DMS 273 treated with DMSO at 0.1 percent for 48 hours (cell line): ENCODE results near the gene SAA4.
"Not testable (repeated sequence)": the region's sequence is repeated elsewhere in the genome, so short reads cannot be mapped to it uniquely, and the experiment has no call there.

Experiments used
- DNase-seq: peaks from one replicate; lab custom pipeline; 2025; lab: John Stamatoyannopoulos, UW

SAA4 gene

DNA sequence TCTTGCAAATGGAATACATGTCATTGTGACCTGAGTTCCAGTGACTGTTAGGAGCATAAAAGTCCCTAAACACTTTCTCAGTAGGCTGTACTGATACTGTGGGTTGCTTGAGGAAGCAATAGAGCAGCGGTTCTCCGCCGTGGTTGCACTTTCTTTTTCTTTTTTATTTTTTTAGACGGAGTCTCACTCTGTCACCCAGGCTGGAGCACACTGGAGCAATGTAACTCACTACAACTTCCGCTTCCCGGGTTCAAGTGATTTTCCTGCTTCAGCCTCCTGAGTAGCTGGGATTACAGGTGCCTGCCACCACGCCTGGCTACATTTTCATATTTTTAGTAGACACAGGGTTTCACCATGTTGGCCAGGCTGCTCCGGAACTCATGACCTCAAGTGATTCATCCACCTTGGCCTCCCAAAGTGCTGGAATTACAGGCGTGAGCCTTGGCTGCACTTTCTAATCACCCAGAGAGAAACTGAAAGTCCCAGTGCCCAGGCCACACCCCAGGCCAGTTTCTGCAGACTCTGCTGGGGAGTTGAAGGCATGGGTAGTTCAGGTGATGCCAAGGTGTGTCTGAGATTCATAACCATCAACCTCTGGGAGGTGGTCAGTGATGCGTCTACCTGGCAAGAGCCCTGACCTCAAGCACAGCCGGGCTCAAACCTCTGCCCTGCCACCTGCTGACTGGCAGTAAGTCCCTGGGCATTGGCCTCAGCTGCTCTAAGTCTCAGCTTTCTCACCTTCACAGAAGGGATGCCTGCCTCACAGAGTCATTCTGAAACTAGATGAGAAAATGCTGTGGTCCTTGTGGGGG is 10.0 kb upstream of the SAA4 start:
- not testable (repeated sequence) for DNase-seq

DNA sequence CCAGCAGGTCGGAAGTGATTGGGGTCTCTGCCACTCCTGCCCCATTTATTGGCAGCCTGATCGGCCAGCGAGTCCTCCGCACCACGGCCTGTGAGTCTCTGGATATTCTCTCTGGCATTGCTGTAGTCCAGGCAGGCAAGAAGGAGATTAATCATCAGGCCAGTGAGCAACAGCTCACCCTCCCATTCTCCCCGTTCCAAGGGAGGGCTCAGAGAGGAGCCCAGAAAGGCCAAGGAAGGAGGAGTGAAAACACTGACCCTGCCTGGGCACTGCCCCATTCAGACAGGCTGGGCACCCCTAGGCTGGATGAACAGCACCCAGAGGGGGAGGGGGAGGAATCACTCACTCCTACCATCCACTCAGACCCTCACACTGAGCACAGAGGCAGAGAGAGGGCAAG is 8.8 kb upstream of the SAA4 start:
- no peak for DNase-seq

DNA sequence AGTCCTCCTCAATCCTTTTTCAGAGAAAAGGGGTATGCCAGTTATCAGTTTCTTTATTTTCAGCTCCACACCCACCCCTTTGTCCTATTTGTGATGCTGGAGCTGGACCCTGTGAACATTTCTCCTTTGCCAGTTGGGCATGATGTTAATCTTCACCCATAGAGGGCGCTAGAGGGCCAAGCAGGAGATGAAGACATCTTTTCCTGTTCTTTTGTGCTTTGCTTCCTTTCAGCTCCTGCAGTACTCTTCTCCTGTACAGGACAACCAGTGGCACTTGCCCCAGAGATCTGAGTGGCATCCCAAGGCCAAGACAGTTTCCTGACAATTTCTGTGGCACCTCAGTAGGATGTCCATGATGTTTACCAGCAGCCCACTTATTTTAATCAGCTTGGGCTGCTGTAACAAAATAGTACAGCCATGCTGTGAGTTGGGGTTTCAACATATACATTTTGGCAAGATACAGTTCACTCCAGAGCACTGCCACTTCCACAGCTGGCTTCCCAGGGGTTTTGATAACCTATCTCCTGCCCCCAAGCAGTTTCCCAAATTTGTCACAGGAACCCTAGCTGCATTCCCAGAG is 7.3 kb upstream of the SAA4 start:
- peak; percentile 3 for DNase-seq

- no peak for DNase-seq
Measured at GRCh38 chr11:18239655-18240054, 3.1 kb upstream of the SAA4 start.

DNA sequence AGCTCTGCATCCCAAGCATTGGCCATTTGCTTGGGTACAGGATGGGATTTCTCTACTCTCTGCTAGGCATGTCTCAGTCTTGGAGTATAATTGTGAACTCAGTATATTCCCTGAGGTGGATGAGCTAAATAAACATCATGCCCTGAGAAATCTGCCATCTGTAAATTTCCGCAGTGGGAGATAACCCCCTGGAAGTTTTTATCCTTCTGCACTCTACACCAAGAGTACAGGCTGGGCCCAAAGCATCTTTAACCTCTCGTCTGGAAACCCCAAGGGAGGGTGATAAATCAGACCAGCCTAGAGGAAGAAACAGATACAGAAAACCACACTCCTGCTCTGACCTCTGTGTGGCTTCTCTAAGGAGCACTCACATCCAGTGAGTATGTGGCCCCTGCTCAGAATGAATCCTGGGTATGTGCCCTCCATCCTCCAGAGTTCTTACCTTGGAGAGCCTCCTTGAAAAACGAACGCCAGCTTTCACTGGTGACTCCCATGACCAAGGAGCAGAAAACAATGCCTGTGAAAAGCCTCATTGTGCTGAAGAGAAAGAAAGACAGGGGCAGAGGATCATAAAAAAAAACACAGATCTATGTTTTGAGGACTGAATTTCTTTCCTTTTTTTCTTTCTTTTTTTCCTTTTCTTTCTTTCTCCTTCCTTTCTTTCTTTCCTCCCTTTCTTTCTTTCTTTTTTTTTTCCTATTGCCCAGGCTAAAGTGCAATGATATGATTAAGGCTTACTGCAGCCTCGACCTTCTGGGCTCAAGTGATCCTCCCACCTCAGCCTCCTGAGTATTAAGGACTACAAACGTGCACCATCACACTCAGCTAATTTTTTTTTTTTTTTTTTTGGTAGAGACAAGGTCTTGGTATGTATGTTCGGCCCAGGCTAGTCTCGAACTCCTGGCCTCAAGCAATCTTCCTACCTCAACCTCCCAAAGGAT is 938 bp downstream of the SAA4 start:
- no peak for DNase-seq

DNA sequence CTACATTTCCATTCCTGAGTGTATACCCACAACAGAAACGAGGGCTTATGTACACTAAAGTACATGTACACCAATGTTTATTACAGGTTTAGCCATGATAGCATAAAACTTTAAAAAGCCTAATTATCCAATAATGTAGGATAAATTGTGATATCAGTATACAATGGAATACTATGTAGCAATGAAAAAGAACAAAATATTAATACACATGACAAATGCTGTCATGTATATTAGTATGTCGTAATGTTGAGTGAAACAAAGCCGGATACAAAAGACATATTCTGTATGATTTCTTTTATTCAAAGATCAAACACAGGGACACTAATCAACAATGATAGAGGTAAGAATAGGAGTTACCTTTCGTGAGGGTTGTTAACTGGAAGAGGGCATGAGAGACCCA is 2.7 kb downstream of the SAA4 start:
- DNase-seq: no peak

GRCh38 chr11:18230859-18231258 is 5.7 kb downstream of the SAA4 start:
- no peak for DNase-seq

DNA sequence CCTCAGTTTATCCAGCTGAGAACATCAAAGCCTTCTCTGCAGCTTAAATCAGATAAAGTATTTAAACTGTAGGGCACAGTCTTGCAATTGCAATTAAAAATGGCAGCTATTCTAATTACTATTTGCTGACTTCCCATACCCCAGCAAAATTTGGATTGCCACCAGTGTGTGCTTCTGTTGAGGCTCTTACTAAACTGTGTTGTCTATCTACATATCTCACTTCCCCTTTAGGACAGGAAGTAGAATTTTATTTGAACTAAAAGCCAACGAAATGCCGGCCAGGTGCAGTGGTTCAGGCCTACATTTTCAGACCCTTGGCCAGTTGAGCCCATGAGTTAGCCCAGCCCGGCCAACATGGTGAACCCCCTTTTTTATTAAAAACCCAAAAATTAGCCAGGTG is 7.1 kb downstream of the SAA4 start:
- no peak for DNase-seq

DNA sequence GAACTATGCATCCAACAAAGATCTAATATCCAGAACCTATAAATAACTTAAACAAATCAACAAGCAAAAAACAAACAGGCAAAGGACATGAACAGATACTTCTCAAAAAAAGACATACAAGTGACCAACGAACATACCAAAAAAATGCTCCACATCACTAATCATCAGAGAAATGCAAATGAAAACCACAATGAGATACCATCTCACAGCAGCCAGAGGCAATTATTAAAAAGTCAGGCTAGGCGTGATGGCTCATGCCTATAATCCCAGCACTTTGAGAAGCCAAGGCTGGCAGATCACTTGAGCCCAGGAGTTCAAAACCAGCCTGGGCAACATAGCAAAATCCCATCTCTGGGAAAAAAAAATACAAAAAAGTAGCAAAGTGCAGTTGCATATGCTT is 10.7 kb downstream of the SAA4 start:
- DNase-seq: no peak

- DNase-seq: no peak
Measured at GRCh38 chr11:18223591-18224387, 12.8 kb downstream of the SAA4 start.

DNA sequence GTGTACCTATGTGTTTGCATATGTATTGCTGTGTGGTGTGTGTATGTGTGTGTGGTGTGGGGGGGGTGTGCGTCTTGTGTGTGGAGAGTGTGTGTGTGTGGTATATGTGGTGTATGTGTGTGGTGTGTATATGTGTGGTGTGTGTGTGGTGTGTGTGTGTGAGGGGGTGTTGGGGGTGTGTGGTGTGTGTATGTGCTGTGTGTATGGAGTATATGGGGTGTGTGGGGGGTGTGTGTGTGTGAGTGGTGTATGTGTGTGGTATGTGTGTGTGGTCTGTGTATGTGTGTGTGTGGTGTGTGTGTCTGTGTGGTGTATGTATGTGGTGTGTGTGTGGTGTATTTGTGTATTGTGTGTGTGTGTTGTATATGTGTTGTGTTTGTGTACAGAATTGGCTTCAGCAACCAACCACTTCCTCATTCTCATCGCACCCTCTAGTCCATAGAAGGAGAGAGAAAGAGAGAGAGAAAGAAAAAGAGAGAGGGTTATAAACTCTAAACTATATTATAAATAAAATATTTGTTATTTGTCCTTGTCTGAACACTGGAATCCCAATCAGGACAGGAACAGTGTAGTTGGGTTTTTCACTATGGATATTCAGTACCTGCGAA is 13.7 kb downstream of the SAA4 start:
- DNase-seq: no peak

GRCh38 chr11:18221274-18221876 is 15.2 kb downstream of the SAA4 start:
- DNase-seq: no peak

- DNase-seq: no peak
Measured at GRCh38 chr11:18209058-18209457, 27.5 kb downstream of the SAA4 start.

DNA sequence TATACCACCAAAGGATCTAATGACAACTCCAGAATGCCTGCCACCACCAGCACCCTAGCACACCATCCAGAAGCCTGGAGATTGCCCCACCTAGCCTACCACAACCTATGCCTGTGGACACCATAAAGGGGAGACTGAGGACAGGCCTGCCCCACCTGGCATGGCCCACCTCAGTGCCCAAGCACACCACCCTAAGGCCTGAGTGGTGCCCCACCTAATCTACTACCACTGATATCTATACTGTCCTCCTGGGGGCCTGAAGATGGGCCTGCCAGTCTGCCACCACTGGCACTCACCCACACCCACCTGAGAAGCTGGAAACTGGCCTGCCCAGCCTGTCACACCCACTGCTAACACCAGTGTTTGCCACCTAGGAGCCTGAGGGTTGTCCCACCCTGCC is 31.8 kb downstream of the SAA4 start:
- DNase-seq: no peak

DNA sequence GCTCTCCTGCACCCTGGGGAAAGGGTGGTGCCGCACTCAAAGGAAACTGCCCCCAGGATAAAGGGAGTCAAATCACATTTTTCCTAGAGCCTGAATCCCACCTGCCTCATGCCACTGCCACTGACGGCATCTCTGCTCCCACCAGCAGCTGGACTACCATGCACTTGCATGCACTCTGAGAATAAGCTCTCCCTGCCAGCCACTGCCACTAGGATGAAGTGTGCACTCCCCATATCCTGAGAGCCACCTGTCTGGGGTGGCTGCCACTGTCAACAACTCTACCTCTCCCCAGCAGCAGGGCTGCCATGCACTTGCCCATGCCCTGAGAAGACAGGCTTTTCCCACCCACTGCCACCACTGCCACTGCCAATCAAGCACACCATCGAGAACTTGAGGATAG is 32.4 kb downstream of the SAA4 start:
- no peak for DNase-seq

- DNase-seq: no peak
Measured at GRCh38 chr11:18203723-18204122, 32.9 kb downstream of the SAA4 start.

- DNase-seq: not testable (repeated sequence)
Measured at GRCh38 chr11:18197738-18198137, 38.9 kb downstream of the SAA4 start.

DNA sequence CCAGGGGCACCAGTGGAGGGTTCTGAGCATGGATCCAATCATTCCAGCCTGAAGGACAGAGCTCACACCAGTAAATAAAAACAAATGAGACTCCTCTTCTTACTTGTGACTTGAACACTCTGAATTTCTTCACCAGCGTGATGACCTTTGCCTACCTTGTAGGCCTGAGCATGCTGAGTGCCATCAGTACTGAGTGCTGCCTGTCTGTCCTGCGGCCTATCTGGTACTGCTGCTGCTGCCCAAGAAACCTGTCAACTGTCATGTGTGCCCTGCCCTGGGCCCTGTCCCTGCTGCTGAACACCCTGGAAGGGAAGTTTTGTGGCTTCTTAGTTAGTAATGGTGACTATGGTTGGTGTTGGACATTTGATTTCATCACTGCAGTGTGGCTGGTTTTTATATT is 40.1 kb downstream of the SAA4 start:
- no peak for DNase-seq

GRCh38 chr11:18193010-18193409 is 43.6 kb downstream of the SAA4 start:
- DNase-seq: no peak

- no peak for DNase-seq
Measured at GRCh38 chr11:18191376-18191775, 45.2 kb downstream of the SAA4 start.
